NCI-H1092 (cell line): ENCODE results near the gene SPATS2L.
A peak's percentile ranks its signal among the peaks of the same experiment; 100 is the strongest.

Source experiments
- DNase-seq: peaks from one replicate; lab custom pipeline; 2025; lab: John Stamatoyannopoulos, UW

Gene SPATS2L

DNA sequence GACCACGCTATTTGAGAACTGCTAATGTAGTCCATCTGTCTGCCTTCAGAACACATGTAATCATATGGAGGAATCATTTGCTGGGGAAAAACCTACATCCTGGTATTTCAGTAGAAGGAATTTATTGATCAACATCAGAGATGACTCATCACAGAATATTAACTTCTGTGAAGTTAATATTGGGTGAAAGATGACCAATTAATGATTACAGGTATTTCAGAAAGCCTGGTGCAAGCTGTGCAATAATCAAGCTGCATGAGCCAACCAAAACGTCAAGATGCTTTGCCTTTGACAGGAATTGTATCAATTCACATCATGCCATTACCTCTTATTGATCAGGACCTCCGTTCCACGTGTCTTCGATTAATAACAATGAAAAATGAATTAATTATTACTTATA, 9.4 kb upstream of the SPATS2L start:
- DNase-seq: no peak

DNA sequence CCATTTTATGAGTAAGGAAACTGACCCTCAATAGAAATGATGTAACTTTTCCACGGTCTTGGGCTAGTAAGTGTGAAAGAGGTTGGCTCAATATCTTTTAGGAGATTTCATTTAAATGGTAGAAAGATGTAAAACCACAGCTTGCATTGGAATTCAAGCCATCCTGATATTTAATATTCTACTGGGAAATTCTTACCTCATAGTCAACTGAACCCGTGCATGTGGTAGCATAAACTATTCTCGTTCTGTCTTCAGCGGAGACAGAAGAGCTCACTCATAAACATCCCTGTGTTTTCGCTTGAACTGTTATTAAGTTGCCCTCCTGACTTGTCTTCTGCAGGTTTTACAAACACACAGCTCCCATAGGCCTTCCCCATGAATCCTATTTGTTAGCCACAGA, 8.5 kb upstream of the SPATS2L start:
- no peak for DNase-seq

DNA sequence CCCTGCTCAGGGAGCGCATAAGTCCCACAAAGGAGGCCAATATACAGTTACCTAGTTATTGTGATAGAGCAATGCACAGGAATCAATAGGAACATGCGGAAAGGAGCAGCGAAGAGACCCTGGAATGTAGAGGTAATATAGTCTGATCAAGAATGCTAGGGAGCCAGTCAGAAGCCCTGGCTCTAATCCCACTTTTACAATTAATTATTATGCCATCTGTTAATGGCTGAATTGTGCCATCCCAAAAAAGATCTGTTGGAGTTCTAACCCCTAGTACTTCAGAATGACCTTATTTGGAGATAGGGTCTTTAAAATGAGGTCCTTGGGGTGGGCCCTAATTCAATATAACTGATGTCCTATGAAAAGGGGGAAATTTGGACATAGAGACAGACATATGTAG, 7.7 kb upstream of the SPATS2L start:
- no peak for DNase-seq

DNA sequence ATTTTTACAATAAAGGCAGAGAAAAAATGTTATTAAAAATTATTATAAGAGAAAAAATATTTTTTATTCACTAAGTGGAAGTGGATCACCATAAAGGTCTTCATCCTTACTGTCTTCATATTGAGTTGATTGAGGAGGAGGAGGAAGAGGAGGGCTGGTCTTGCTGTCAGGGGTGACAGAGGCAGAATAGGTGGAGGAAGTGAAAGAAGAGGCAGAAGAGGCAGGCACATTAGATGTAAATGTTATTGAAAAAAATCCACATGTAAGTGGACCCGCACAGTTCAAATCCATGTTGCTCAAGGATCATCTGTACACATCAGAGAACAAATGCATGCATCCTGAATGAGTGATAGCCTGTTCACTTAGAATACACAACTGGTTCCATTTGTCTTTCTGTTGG, 6.4 kb upstream of the SPATS2L start:
- DNase-seq: no peak

DNA sequence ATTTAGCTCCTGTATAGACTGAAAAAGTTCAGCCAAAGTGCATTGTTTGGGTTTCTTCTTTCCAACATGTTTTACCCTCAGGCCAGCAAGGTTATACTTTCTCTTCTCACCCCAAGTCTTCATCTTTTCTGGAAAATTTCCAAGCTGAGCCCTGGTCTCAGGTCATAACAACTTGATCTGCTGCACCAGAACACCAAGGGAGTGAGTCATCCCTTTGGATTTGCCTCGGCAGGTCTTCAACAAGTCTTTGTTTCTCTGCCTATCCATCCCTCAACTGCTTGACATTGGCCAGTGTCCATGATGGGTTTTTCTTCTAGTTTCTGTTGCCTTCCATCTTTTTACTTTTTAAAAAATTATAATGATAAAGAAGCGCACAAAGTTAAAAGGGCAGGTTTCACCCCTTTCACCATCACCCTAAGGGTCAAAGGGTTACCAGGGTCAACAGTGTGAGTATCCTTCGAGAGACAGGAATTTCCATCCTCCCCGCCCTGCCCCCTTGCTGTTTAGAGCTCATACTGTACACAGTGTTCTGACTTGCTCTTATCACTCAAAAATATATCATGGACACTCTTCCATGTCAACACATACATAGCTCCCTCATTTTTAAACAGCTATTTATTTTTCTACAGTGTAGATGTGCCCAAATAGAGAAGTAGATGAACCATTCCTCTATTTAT, 5.7 kb upstream of the SPATS2L start:
- no peak for DNase-seq

DNA sequence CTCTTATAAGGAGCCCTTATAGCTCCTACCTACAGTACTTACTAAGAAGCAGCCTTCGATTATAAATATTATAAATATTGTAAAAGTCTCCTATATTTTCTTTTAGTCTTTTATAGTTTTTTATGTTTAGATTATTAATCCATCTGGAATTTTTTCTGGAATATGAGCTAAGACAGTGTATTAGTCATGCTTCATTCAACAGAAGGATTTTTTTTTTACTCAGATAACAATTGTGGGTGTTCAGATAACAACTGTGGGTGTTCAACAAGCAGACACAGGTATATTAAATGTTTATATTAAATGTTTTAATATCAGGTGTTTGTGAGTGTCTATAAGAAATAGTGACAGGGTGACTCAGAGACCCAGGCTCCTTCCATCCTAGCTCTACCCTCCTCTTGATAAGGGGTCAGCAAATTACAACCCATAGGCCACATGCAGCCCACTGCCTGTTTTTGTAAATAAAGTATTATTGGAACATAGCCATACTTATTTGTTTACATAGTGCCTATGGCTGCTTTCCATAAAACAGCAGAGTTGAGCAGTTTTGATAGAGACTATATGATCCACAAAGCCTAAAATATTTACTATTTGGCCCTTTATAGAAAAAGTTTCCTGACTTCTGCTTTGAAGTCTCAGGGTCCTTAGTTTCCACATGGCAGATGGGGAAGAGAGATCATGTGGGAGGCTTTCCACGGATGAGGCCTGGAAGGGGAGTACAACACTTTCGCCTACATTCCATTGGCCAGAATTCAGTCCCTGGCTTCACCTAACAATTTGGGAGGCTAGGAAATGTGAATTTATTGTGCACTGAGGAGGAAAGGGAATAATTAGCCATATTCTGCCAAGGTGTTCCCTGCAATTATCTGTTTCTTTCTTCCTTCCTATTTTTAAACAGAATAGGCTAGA, 4.3 kb upstream of the SPATS2L start:
- DNase-seq: no peak

DNA sequence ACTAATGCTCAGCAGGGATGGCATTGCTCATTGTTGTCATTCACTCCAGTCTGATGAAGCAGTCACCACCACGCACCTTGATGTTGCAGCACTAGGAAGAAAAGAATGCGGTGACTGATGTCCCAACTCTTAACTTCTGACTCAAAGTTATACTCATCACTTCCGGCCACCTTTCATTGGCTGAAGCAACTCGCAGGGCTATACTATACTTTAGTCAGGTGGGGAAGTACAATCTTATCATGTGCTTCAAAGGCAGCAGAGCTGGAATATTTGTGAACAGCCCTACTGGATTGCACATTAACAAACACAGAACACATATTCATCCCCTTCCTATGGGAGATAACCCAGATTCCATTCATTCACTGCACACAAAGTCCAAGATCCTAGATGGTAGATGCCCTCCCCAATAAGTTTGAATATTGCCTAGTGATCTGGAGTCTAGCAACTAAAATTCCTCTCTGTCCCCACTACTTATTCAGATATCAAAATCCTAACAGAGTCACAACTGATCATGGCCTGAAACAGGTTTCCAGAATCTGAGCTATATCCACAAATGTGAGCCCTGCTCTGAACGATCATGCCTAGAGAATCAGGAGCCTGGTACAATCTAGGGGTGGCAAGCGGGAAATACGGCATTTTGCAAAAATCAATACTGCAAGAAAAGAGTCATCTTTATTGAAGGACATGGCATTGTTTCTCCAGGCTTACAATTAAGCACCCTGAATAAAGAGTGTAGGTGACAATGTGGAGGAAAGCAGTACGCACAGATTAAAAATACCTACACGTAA, 3.4 kb upstream of the SPATS2L start:
- DNase-seq: no peak

DNA sequence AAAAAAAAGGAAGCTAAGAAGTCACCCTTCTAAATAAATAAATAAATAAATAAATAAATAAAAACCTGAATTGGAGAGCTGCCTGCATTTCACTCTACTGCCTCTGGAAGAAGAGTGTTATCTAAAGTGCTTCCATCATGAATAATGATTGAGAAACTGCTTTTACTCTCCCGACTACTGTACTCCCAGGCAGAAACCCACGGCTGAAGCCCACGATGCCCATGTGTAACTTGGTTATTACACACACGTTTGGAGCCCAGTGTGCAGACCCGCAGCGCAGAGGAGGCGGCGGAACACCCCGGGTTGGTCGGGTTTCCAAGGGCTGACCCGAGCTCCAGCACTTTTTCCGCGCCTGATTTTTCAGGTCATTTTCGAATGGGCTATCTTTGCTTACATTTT, 697 bp upstream of the SPATS2L start:
- DNase-seq: peak; percentile 4

DNA sequence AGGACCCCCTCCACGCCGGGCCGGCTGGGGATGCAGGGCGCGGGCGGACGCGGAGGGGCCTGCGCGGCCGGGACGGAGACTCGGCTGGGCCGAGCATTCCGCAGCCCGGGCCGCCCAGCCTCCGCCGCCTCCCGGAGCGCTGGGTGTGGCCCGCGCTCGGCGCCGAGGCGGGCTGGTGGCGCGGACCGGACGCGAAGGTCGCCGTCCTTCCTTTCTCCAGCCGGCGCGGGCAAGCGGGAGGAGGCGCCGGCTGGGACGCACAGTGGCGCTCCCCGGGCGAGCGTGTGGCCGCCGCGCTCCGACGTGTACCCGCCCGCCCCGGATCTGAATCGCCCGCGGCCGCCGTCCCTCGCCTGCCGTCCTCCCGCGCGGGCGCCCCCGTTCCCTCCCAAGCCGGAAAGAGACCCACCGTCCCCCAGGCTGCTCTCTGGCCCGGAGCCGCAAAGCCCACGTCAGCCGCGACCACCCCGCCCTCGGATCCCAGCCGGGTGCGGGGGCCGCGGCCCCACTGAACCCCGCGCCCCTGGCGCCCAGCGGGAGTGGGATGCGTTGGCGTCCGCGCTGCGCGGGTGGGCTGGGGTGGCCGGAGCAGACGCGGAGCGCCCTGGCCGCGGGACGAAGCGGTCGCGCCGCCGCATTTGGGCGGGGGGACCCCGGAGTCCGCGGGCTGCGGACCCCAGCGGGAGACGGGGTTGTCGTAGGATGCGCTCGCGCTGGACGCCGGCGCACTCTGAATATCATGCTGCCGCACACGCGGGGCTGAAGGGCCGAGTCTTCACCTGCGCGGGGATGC, 634 bp downstream of the SPATS2L start:
- no peak for DNase-seq

DNA sequence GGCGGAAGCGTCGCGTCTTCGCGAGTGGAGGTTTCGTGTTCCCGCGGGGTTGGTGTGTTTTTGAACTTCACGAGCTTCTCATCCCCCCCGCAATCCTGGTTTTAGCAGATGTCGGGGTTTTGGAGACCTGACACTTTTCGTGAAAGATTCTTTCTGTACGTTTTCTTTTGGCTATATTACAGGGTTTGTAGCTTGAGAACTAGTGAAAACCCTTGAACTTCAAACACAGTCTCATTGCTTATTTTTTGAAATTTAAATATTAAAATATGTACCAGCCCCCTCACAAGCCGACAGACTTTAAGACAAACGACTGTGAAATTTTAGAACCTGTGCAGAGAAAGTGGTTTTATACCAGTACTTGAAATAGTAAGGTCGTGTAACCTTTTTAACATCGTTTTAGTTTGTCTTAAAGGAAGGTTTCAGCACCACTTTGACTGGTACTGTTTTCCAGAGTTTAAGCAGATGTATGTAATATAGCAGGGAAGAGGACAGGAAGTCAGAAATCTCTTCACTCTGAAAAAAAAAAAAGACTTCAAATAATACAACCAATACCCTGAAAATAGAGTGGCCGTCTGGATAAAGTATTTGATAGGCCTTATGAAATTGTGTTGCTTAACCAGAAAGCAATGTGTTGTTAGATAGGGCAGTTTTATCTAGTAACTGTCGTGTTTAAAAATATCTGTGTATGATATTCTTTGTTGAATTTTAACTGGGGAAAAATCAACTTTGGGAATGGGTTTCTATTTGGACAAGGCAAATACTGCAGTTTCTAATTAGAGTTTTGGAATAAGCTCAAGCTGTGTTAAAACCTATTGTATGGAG, 1.4 kb downstream of the SPATS2L start:
- DNase-seq: no peak

DNA sequence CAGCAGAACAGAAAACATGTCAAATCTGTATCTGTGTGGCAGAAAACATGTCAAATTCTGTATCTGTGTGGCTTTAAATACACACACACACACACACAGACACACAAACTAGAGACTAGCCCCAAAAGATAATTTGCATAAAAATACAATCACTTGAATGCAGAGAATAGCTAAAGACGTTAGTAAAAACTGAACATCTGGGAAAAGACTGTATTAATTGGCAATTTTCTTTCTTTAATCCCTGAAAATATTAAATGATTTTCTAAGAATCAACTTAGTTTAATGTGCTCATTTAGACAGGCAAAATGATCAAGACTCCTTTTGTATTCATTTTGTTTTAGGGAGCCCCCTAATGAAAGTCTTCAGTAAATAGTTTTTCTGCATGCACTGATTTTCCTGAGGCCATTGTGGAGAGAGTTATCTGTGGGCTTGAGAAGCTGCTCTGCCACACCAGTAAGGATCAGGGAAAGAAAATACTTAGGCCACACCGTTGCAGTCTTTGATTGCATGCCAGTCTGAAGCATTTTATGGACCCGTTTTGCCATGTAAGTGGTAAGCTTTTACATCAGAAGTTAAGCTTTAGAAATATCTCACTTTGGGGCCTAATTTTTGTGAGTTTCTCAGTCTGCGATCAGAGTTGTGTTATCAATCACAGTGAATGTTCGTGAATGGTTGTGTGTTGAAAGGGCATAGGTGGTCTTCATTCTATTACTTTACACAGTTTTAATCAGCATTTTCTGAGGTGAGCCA, 2.2 kb downstream of the SPATS2L start:
- DNase-seq: no peak

DNA sequence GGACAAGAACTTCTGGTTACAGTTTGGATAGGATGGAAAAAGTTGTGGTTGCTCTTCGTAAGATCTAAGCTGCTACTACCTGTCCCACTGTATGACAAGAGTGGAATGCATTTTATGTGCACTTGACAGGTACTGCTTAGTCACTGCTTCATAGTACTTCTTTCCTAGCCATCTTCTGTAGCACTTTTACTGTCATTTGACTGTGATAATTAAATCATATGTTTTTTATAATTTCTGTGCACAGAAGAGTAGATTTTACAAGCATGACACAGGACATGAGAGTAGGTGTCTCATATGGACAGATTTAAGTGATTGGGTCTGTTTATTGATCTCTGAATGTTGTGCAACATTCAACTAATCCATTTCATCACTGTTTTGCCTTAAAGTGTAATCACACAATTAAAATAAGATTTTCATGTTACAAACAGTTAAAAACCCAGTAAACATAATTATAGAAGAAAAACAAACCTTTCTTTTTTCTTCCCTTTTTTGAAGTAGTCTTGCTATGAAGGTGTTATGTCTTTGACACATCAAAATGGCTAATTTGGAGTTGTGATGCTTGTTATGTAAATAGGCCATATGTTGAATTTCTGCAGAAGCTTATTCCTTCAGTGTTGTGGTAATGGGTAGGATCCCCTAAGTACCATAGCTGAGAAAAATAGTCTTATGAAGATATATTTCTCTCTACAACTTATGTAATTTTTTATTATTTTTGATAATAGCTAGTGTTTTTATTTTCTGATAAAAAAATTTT, 3.0 kb downstream of the SPATS2L start:
- DNase-seq: no peak

DNA sequence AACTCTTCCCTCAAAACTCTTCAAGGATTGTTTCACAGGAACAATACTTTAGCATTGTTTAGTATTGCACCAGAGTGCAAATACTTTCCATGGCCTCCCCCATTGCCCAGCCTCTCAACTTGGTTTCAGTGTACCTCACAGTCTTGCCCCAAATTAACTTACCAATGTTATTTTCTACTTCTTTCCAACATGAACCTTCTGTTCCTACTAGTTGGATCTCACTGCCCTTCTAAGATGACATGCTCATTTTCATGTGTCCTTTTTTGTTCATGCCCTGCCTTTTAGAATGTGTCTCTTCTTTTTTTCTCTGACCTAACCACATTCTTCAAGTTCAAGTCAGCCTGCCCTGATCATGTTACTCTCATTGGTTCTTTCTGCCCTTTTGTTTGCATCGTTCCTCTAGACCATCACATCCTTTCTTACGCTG, 4.1 kb downstream of the SPATS2L start:
- no peak for DNase-seq

DNA sequence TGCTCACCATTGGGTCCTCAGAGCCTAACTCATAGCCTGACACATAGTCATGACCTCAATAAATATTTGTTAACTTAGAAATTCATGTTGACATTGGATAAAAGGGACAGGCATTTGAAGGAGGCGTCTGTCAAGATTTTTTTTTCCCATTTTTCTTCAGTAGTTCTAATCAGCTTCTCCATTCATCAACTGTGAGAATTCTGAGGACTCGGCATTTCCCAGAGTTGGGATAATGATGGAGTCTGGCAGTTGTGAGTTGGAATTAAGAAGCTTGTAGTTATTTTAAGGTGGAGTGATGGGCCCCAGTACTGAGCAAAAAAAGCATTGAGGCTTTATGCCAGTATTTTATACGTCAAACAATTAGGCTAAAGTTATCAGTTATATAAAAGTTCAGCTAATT, 4.6 kb downstream of the SPATS2L start:
- no peak for DNase-seq

DNA sequence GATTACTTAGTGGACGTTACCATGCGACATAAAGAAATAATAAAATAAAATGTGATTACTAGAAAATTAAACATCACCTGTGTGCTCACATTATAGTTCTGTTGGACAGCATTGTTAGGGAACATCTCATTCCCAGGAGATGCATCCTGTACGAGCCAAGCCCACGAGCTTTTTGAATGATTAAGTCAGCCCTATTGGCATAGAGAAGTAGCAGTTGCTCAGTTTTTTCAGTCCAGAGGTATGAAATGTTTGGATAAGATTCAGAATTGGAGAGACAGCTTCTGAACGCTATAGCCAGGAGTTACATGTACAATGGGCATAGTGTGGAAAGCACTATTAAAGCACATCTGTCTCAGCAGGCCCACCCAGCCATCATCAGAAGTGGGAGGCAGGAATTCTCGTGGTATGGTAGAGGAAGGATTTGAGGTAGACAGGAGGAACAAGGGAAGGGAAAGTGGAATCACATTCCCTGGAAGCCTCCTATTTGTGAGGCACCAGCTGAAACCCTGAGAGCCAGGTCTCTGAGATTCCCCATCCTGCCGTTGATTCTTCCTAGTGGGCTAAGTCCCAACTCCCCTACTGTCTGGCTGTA, 8.6 kb downstream of the SPATS2L start:
- DNase-seq: no peak

DNA sequence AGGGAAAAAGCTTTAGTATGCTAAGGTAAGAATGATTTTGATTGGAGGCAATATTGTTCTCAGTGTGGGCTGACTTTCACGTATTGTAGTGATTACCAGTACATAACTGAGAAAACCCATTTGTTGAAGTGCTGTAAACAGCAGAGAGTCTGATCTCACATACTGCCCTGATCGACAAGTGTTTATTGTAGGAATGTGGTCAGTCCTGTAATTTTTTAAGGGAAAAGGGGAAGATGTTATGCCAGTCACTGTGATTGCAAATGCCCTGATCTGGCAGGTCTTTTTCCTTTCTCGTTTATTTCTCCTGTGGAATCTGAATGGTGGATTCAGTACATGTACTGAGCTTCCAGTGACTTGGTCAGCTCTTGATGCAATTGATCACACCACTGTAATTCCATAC, 11.5 kb downstream of the SPATS2L start:
- no peak for DNase-seq

DNA sequence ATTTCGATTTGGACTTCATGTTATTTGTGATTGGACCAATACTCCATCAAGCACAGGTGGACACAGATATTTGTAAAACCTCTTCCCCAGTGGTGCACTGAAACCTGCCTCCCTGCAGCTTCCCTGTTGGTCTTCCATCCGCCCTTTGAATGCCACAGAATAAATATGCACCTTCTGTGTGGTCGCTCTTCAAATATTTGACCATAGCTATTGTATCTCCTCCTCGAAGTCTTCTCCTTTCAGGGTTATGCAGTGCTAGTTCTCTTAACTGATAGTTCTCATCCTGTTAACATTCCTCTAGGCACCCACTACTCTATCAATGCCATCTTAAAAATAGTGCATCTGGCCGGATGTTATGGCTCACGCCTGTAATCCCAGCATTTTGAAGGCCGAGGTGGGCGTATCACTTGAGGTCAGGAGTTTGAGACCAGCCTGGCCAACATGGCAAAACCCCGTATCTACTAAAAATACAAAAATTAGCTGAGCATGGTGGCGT, 12.5 kb downstream of the SPATS2L start:
- DNase-seq: no peak

DNA sequence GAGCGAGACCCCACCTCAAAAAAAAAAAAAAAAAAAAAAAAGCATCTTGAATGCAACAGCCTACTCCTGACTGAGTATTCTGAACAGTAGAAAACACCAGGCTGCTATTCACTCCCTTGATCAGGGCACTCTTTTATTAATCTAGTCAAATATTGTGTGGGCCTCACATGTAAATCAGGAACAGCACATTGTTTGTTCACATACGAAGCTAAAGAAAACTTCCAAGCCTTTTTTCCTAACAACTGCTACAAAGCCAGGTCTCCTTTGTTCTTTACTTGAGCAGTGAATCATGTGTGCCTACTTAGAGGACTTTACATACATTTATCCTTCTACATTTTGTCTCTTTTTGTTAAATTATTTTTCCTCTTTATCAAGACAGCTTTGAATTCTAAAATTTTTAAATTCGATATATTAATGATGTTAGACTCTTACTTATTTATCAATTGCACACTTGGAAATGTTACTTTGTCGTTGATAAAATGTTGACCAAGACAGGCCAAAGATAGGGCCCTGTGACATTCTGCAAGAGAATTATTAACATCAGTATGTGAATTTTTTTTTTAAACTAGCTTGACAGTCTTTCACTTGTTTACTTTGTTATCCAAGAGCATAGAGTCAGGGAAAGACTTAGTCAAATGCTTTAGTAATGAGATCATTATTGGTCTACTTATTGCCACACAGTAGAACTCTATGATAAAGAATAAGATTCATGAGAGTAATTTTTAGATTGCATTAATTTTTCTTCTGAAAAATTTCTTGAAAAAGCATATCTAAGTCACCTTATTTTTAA, 13.2 kb downstream of the SPATS2L start:
- no peak for DNase-seq
